HG02678 (cell line): ENCODE results near the gene ZNF469.
"Not testable (repeated sequence)": the region's sequence is repeated elsewhere in the genome, so short reads cannot be mapped to it uniquely, and the experiment has no call there.

Experiments
- ATAC-seq: cut with Tn5 transposase; IDR thresholded peaks from one replicate; pipeline ENCODE4 v1.9.1; 2021; ENCODE audit warnings: mild to moderate bottlenecking, moderate library complexity; ENCODE audit not compliant: unreplicated experiment

ZNF469 gene

DNA sequence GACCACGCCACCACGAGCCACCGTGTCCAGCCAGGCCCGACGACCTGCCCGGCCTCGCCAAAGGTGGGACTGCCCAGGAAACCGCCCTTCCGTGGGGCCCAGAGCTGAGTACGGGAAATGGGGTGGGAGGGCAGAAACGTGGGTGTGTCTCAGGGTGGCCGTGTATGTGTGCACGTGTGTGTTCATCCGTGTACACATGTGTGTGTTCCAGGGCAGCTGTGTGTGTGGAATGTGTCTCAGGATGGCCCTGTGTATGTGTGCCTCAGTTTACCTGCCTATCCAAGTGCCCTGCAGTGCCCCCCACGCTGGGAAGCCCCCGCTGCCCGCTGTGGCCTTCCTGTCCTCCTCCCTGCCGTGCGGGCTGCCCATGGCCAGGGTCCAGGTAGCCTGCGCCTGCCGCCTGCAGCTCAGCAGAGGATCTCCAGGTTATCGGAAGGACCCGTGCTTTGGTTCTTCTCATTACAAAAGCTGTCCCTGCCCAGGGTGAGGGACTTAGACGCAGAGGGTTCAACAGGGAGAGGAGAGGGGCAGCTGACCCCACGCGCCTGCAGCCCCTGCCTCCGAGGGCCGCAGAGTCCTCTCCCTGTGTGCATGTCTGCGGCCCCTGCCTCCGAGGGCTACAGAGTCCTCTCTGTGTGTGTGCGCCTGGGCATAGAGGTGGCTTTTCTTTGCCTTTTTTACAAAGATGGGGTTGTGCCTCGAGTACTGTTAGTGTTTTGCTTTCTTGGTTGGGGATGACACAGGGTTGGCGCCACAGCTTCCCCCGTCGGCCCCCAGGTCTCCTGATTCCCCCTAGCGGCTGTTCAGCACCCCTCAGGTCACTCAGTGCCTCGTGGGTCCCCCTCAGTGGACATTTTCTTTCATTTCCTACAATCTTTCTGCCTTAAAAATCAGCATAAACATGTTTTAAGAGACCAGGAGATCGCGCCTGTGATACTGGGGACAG, 23.6 kb downstream of the ZNF469 start:
- ATAC-seq: no peak

DNA sequence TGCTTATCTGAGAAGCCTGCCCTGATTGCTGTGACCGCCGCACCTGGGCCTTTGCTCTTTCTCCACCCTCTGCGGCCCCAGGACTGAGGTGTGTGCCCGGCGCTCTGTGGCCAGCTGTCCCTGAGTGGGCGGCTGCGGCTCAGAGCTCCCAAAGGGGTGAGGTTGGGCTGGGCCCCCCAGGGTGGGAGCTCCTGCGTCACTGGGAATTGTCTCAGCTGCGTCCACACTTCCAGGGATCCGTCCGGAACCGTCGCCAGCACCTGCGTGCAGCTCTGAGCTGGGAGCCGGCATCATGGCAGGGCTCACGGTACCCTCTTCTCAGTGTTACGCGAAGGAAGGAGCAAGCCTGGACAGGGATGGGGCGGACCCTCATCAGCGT, 24.3 kb downstream of the ZNF469 start:
- ATAC-seq: no peak

GRCh38 chr16:88407807-88408206, 25.0 kb downstream of the ZNF469 start:
- ATAC-seq: no peak

DNA sequence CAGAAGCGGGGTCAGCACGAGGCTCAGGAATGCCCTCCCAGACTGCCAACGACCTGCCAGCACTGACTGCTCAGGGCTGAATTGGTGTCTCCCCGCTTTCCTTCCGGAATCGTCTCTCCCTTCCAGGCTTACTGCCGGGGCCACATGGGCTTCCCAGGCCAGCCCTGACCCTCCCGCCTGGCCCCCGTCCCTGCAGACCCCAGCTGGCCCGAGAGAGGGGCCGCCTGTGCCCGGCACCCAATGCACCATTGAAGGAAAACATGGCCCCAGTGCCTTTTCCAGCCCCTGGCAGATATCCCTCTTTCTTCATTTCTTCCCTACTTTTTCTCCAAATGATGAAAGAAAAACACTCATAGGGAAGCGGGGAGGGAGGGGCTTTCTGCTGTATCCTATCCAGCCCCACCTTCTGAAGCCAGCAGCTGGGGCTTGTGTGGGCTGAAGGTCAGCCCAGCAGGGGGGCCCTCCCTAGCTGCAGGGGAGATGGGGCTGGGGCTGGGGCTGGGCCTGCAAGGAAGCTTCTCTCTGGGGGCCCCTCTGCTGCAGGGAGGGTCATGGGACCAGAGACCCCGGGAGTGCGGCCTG, 25.9 kb downstream of the ZNF469 start:
- no peak for ATAC-seq

- no peak for ATAC-seq
Measured at GRCh38 chr16:88409296-88410065, 26.7 kb downstream of the ZNF469 start.

DNA sequence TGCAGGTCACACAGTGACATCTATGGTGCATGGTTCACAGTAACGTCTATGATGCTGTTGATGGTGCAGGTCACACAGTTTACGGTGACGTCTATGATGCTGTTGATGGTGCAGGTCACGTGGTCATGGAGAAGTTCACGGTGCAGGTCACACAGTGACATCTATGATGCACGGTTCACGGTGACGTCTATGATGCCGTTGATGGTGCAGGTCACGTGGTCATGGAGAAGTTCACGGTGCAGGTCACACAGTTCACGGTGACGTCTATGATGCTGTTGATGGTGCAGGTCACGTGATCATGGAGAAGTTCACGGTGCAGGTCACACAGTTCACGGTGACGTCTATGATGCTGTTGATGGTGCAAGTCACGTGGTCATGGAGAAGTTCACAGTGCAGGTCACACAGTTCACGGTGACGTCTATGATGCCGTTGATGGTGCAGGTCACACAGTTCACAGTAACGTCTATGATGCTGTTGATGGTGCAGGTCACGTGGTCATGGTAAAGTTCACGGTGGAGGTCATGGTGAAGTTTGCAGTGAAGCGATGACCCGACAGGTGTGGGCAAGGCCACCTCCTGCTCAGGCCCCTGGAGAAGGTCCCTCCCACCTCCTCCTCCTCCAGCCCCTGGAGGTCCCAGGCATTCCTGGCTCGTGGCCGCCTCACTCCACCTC, 27.7 kb downstream of the ZNF469 start:
- ATAC-seq: not testable (repeated sequence)

DNA sequence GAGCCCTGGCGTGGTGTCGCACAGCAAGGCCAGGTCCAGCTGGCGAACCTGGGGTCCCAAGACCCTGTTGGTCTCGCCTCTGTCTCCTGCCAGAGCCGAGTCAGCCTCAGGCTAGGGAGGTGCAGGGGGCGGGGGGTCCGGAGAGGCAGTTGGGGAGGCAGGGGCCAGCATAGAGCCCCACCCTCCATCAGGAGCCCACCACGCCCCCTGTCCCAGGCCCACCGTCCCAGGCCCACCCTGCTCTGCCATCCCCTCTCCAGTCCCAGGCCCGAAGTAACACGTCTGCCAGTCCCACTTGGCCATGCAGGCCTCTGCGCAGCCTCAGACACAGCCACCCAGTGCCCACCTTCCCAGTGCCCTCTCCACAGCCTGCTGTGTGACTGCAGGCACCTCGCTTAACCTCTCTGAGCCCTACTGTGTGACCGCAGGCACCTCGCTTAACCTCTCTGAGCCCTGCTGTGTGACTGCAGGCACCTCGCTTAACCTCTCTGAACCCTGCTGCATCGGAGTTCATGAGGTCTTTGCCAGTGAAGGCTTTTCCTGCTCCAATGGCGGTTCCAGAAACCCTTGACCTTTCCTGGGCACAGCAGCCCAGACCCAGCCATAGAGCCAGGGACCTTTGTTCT, 29.3 kb downstream of the ZNF469 start:
- ATAC-seq: no peak

DNA sequence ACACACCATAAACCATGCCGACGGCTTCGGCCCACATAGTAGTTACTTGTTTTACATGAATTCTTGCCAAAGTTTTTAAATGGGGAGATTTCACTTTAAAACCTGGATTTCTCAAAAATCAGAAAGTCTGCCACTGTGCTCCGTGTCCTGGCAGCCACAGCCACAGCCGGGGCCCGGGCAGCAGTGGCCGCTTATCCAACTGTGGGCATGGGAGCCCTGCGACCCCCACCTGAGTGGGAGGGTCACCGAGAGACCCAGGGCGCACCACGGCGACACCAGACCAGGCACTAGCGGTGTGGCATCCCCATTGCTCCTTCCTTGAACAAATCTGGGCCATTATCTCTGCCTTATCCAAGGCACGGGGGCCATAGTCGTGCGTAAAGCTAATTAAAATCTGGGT, 30.0 kb downstream of the ZNF469 start:
- no peak for ATAC-seq

GRCh38 chr16:88413231-88413630, 30.5 kb downstream of the ZNF469 start:
- ATAC-seq: no peak

- no peak for ATAC-seq
Measured at GRCh38 chr16:88413631-88414030, 30.9 kb downstream of the ZNF469 start.

- ATAC-seq: no peak
Measured at GRCh38 chr16:88414521-88415380, 32.0 kb downstream of the ZNF469 start.

DNA sequence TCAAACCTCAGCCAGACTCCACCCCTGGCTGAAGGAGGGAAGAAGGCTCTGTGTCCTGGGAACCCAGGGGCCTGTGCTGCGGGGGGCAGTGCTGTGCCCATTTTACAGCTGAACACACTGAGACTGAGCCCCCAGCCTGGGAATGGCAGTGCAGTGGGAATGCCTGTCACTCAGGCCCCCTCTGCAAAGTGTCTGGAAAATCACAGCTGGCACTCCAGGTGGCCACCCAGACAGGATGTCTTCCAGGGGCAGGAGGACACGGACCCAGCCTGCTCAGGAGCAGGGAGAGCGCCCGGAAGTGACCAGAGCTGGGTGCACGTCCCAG, 32.6 kb downstream of the ZNF469 start:
- no peak for ATAC-seq

DNA sequence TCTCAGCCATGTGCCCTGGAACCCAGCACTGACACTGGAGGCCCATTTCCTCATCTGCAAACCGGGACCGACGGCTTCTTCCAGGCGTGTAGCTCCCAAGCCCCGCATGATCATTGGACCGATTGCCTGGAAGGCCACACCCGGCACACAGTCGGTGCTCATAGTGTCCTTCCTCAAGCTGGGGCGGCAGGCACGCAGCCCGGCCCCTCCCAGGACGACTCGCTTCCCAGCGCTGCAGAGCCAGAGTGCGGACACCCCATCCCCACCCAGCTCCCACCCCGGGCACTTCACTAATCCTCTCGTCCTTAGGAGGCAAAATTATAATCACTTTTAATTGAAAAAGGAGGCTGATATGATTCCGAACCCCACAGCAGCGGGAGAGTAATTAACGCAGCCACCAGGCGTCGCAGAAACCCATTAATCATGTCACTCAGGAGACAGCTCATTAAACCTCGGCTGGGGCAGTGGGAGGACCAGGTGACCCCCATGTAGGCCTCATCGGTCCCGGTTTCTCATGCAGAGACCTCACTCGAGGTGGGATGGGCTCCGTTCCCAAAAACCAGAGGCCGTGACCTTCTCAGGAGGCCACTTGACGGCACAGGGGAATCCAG, 33.1 kb downstream of the ZNF469 start:
- no peak for ATAC-seq

- no peak for ATAC-seq
Measured at GRCh38 chr16:88416686-88417085, 33.9 kb downstream of the ZNF469 start.

GRCh38 chr16:88417684-88418476, 35.1 kb downstream of the ZNF469 start:
- ATAC-seq: no peak

DNA sequence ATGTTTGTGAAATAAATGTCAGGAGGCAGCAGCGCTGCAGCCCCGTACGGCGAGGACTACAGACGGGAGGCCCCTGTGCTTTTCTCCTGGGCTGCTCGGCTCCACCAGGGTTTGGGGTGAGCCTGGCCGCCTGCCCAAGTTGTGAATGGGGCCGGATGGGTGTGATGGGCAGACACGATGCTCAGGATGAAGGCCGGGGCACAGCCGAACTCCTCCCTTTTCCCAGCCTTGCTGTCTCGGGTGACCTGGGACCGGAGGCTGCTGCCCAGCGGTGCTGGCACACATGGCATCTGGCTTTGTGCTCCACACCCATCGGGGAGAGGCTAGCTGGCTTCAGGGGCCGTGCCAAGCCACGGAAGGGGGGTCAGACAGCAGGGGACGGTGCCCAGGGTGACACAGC, 36.1 kb downstream of the ZNF469 start:
- no peak for ATAC-seq

DNA sequence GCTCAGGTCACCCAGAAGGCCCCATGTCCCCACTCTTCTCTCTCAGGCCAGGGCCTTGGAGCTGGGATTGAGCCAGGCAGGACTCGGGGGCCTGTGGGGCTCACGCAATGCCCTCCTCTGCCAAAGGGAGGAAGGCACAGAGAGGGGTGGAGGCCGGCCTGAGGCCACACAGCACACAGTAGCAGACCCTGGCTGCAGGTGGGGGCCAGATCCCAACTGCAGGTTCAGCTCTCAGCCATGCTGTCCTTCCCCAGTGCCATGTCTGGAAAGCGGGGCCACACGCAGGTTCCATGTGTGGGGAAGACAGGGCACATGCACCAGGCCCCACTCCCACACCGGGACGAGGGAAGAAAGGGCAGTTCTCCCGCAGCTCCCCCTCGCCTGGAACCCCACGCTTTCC, 37.0 kb downstream of the ZNF469 start:
- no peak for ATAC-seq

DNA sequence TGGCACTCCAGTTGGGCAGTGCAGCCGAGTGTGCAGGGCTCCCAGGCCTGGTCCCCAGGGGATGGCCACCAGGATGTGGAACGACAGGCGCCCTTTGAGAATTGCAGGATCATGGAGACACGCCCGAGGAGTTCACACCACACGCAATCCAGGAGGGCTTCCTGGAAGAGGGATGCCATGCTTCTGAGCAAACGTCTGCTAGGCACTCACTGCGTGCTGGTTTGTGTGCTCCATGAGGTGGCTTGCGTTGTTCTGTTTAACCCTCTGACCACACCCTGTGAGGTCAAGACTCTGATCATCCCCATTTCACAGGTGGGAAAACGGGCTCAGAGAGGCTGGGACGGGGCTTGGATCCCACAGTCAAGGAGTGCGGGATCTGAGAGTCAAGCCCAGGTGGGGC, 37.7 kb downstream of the ZNF469 start:
- ATAC-seq: no peak

- ATAC-seq: no peak
Measured at GRCh38 chr16:88421301-88421700, 38.5 kb downstream of the ZNF469 start.
